ENCODE data around the gene NAA25. TPM values are rescaled to one million over a fixed set of nuclear protein-coding genes. Genes with fewer than 3 reads are reported as not detected.

The NAA25 gene
- total RNA-seq, 1 donor from 2014 or later: 32.8 TPM

DNA sequence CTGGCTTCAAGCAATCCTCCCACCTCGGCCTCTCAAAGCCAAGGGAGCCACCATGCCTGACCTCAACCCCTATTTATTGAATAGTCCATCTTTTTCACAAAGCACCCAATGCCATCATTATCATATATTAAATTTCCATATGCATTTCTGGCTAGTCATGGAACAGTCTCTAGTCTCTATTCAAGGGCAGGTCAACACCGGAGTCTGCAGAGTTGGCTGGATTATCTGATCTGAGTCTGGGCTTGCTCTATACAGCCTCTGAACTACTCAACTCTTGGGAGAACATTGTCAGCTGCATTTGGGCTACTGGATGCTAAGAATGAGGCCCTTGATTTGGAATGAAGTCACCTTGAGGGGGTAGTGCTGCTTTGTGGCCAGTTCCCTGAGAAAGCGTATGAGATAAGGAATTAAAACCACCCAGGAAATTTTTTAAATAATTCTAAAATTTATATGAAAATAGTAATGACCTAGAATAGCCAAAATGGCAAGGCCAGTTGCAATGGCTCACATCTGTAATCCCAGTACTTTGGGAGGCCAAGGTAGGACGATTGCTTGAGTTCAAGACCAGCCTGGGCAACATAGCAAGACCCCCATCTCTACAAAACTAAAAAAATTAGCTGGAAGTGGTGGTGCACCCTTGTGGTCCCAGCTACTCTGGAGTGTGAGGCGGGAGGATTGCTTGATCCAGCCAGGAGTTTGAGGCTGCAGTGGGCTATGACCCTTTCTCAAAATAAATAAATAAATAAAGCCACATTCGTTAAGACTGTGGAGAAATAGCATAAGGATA lies 6.9 kb upstream of the NAA25 start:
- H3K4me3 Mint-ChIP-seq (ENCODE audit: unreplicated experiment): no peak overlapping the region
- Histone ChIP-seq H3K9ac (ENCODE audit: low read length) (no peak overlapping the region), H3K4me2 (ENCODE audit: low read length) (no peak overlapping the region), H3K79me2 (ENCODE audit: insufficient read depth, low read length) (no peaks in the 10 kb centered on the region), H3K36me3 (ENCODE audit: insufficient read depth, low read length) (no peaks in the 10 kb centered on the region), H3K4me3 (ENCODE audit: insufficient read depth, low read depth, low read length) (no peak overlapping the region), H4K20me1 (ENCODE audit: insufficient read depth, low read length) (no peaks in the 10 kb centered on the region), H3K27ac (ENCODE audit: low read depth, low read length) (no peak overlapping the region), H3K9me3 (ENCODE audit: insufficient read depth, low read depth, low read length) (no peaks in the 10 kb centered on the region), H2AFZ (ENCODE audit: low read depth, low read length) (no peak overlapping the region), H3K27me3 (ENCODE audit: insufficient read depth, low read length) (no peaks in the 10 kb centered on the region), H3K4me1 (ENCODE audit: insufficient read depth, low read length) (peaks cover 12% of the 10 kb centered on the region)
- TF ChIP-seq, protein P1, sequence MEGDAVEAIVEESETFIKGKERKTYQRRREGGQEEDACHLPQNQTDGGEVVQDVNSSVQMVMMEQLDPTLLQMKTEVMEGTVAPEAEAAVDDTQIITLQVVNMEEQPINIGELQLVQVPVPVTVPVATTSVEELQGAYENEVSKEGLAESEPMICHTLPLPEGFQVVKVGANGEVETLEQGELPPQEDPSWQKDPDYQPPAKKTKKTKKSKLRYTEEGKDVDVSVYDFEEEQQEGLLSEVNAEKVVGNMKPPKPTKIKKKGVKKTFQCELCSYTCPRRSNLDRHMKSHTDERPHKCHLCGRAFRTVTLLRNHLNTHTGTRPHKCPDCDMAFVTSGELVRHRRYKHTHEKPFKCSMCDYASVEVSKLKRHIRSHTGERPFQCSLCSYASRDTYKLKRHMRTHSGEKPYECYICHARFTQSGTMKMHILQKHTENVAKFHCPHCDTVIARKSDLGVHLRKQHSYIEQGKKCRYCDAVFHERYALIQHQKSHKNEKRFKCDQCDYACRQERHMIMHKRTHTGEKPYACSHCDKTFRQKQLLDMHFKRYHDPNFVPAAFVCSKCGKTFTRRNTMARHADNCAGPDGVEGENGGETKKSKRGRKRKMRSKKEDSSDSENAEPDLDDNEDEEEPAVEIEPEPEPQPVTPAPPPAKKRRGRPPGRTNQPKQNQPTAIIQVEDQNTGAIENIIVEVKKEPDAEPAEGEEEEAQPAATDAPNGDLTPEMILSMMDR (IDR thresholded peaks at IDR 0.05; ENCODE audit: insufficient read depth, low read depth, low read length): no peak
- no peak for TF ChIP-seq EZH2 (IDR thresholded peaks at IDR 0.05; ENCODE audit: insufficient read depth, low read length)
- H3K4me1 Mint-ChIP-seq (ENCODE audit: low read depth, unreplicated experiment): peaks cover 9% of the 10 kb centered on the region
- no peaks in the 10 kb centered on the region for H3K36me3 Mint-ChIP-seq (ENCODE audit: low read depth, unreplicated experiment)
- DNase-seq (ENCODE audit: low read depth): no peak
- FAIRE-seq: no peak
- H3K27me3 Mint-ChIP-seq (ENCODE audit: low read depth, unreplicated experiment): no peaks in the 10 kb centered on the region
- H3K9me3 Mint-ChIP-seq (ENCODE audit: unreplicated experiment): no peaks in the 10 kb centered on the region
- no peak overlapping the region for H3K27ac Mint-ChIP-seq (ENCODE audit: unreplicated experiment)

DNA sequence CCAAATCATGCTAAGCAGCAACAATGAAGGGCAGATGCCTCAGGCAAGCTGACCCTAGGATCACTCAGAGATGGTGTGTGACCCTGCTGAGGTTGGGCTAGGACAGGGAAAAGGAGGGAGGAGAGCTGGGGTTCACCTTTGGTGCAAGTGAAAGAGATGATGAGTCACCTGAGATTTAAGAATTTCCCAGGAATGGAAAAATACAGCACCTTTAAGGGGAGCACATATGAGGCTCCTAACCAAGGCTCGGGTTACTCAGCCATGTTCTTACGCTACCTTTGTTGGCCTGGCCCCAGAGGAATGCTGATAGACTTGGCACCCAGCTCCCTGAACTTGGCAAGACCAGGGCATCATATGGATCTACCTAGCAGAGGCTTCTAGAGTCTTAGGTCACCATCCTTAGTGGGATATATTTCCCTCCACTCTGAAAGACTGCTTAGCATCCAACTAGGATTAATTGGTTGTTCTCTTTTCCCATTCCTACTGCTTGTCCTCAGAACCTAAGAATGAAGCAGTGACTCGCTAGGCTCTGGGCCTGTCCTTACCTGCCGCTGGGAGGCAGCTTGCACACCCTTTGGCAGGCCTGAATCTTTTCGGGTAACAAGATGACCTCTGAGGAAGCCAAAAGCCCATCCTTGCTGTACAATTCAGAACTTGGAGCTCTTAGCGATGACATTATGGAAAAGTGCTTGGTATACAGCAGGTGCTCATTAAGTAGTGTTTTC lies 4.0 kb upstream of the NAA25 start:
- no peaks in the 10 kb centered on the region for H3K27me3 ChIP-seq (ENCODE audit: insufficient read depth, low read length)
- no peak overlapping the region for H3K9ac ChIP-seq (ENCODE audit: low read length)
- peaks cover 15% of the 10 kb centered on the region for H3K79me2 ChIP-seq (ENCODE audit: insufficient read depth, low read length)
- no peaks in the 10 kb centered on the region for H3K27me3 Mint-ChIP-seq (ENCODE audit: low read depth, unreplicated experiment)
- no peaks in the 10 kb centered on the region for H3K36me3 ChIP-seq (ENCODE audit: insufficient read depth, low read length)
- H3K27ac Mint-ChIP-seq (ENCODE audit: unreplicated experiment): no peak overlapping the region
- no peak overlapping the region for H3K27ac ChIP-seq (ENCODE audit: low read depth, low read length)
- no peak overlapping the region for H3K4me2 ChIP-seq (ENCODE audit: low read length)
- H3K4me1 ChIP-seq (ENCODE audit: insufficient read depth, low read length): peaks cover 15% of the 10 kb centered on the region
- peaks cover 7% of the 10 kb centered on the region for H4K20me1 ChIP-seq (ENCODE audit: insufficient read depth, low read length)
- no peak overlapping the region for H3K4me3 ChIP-seq (ENCODE audit: insufficient read depth, low read depth, low read length)
- H3K4me3 Mint-ChIP-seq (ENCODE audit: unreplicated experiment): no peak overlapping the region
- H3K9me3 ChIP-seq (ENCODE audit: insufficient read depth, low read depth, low read length): no peaks in the 10 kb centered on the region
- no peak for TF ChIP-seq EZH2 (IDR thresholded peaks at IDR 0.05; ENCODE audit: insufficient read depth, low read length)
- TF ChIP-seq, protein P1 (IDR thresholded peaks at IDR 0.05; ENCODE audit: insufficient read depth, low read depth, low read length): no peak
- DNase-seq (ENCODE audit: low read depth): no peak
- no peaks in the 10 kb centered on the region for H3K36me3 Mint-ChIP-seq (ENCODE audit: low read depth, unreplicated experiment)
- FAIRE-seq: no peak
- H2AFZ ChIP-seq (ENCODE audit: low read depth, low read length): no peak overlapping the region
- H3K9me3 Mint-ChIP-seq (ENCODE audit: unreplicated experiment): no peaks in the 10 kb centered on the region
- H3K4me1 Mint-ChIP-seq (ENCODE audit: low read depth, unreplicated experiment): peaks cover 9% of the 10 kb centered on the region
